ENCODE results near the gene RDH13. TPM values are rescaled to one million over a fixed set of nuclear protein-coding genes. Genes with fewer than 3 reads are reported as not detected.
"Not testable (repeated sequence)": the region's sequence is repeated elsewhere in the genome, so short reads cannot be mapped to it uniquely, and the experiment has no call there.

The RDH13 gene
- total and polyA plus RNA-seq, 2 experiments from 2014 or later: 28.0 to 36.5 TPM

- peak overlapping the region; percentile 70 for H3K4me2 ChIP-seq
- DNase-seq (ENCODE audit: low spot score); H4K20me1 ChIP-seq (replicated peaks; ENCODE audit: insufficient read depth); H2AFZ ChIP-seq; ATAC-seq; H3K27me3 ChIP-seq (ENCODE audit: insufficient read depth); H3F3A ChIP-seq (replicated peaks; ENCODE audit: low read depth); H3K36me3 ChIP-seq (ENCODE audit: insufficient read depth): not testable (repeated sequence)
- peaks cover 13% of the 10 kb centered on the region for H3K9me2 ChIP-seq (ENCODE audit: insufficient read depth)
- H3K4me3 Mint-ChIP-seq: peak overlapping the region; percentile 54; the same call in 2 of the 3 replicates
- H3K27ac Mint-ChIP-seq: peak overlapping the region; percentile 93
- peaks cover 64% of the 10 kb centered on the region for H3K79me2 ChIP-seq (replicated peaks; ENCODE audit: insufficient read depth)
- H3K4me1 Mint-ChIP-seq: peaks cover 62% of the 10 kb centered on the region
- 0 out of 2 replicates have a peak overlapping the region, but pooled peaks have one; percentile 94 for H3K27ac ChIP-seq (ENCODE audit: low read depth)
- peaks cover 49% of the 10 kb centered on the region for H3K4me1 ChIP-seq (ENCODE audit: insufficient read depth)
- peaks cover 12% of the 10 kb centered on the region for H3K27me3 Mint-ChIP-seq (ENCODE audit: insufficient read depth, low read depth, poor library complexity)
- H3K4me3 ChIP-seq: peak overlapping the region; percentile 51
- H3K9me3 Mint-ChIP-seq: peaks cover 60% of the 10 kb centered on the region
- peaks cover 33% of the 10 kb centered on the region; the same call in 2 of the 3 replicates for H3K36me3 Mint-ChIP-seq (ENCODE audit: low read depth)
Measured at GRCh38 chr19:55008781-55009180, 54.2 kb downstream of the RDH13 start.

- H3K4me2 ChIP-seq: peak overlapping the region; percentile 70
- peaks cover 12% of the 10 kb centered on the region for H3K27me3 Mint-ChIP-seq (ENCODE audit: insufficient read depth, low read depth, poor library complexity)
Measured at GRCh38 chr19:55008189-55008588, 54.8 kb downstream of the RDH13 start.

GRCh38 chr19:55007537-55007936 lies 55.4 kb downstream of the RDH13 start:
- not testable (repeated sequence) for H2AFZ ChIP-seq; H3K36me3 ChIP-seq (ENCODE audit: insufficient read depth); H3K27me3 ChIP-seq (ENCODE audit: insufficient read depth); DNase-seq (ENCODE audit: low spot score); ATAC-seq; H4K20me1 ChIP-seq (replicated peaks; ENCODE audit: insufficient read depth); H3F3A ChIP-seq (replicated peaks; ENCODE audit: low read depth)
- Histone ChIP-seq H3K4me1 (ENCODE audit: insufficient read depth) (peaks cover 42% of the 10 kb centered on the region), H3K4me2 (peak overlapping the region; percentile 70), H3K27ac (ENCODE audit: low read depth) (peak overlapping the region; percentile 94), H3K9me2 (ENCODE audit: insufficient read depth) (peaks cover 14% of the 10 kb centered on the region), H3K4me3 (peak overlapping the region; percentile 51), H3K79me2 (replicated peaks; ENCODE audit: insufficient read depth) (peaks cover 52% of the 10 kb centered on the region)
- H3K9me3 Mint-ChIP-seq: peaks cover 68% of the 10 kb centered on the region
- peaks cover 33% of the 10 kb centered on the region; the same call in 2 of the 3 replicates for H3K36me3 Mint-ChIP-seq (ENCODE audit: low read depth)
- peak overlapping the region; percentile 54 for H3K4me3 Mint-ChIP-seq
- peak overlapping the region; percentile 93 for H3K27ac Mint-ChIP-seq
- H3K27me3 Mint-ChIP-seq (ENCODE audit: insufficient read depth, low read depth, poor library complexity): peaks cover 12% of the 10 kb centered on the region
- H3K4me1 Mint-ChIP-seq: peaks cover 61% of the 10 kb centered on the region

More at GRCh38 chr19:55008189-55008588, 54.8 kb downstream of the RDH13 start:
- Histone ChIP-seq H3K4me3 (peak overlapping the region; percentile 51), H3K9me2 (ENCODE audit: insufficient read depth) (peaks cover 14% of the 10 kb centered on the region), H3K79me2 (replicated peaks; ENCODE audit: insufficient read depth) (peaks cover 58% of the 10 kb centered on the region), H3K4me1 (ENCODE audit: insufficient read depth) (peaks cover 49% of the 10 kb centered on the region), H3K27ac (ENCODE audit: low read depth) (peak overlapping the region; percentile 94)
- not testable (repeated sequence) for ATAC-seq; H3K36me3 ChIP-seq (ENCODE audit: insufficient read depth); DNase-seq (ENCODE audit: low spot score); H2AFZ ChIP-seq; H4K20me1 ChIP-seq (replicated peaks; ENCODE audit: insufficient read depth); H3K27me3 ChIP-seq (ENCODE audit: insufficient read depth); H3F3A ChIP-seq (replicated peaks; ENCODE audit: low read depth)
- Mint-ChIP-seq H3K9me3 (peaks cover 66% of the 10 kb centered on the region), H3K4me3 (peak overlapping the region; percentile 54; the same call in 2 of the 3 replicates), H3K27ac (peak overlapping the region; percentile 93), H3K4me1 (peaks cover 62% of the 10 kb centered on the region), H3K36me3 (ENCODE audit: low read depth) (peaks cover 33% of the 10 kb centered on the region; the same call in 2 of the 3 replicates)

- not testable (repeated sequence) for H3K36me3 ChIP-seq (ENCODE audit: insufficient read depth); H2AFZ ChIP-seq; H4K20me1 ChIP-seq (replicated peaks; ENCODE audit: insufficient read depth); H3K27me3 ChIP-seq (ENCODE audit: insufficient read depth); H3F3A ChIP-seq (replicated peaks; ENCODE audit: low read depth); ATAC-seq
- peak; percentile 73; the same call in 1 of the 2 replicates for TF ChIP-seq NANOG (IDR thresholded peaks at IDR 0.05; ENCODE audit: borderline replicate concordance)
- peaks cover 54% of the 10 kb centered on the region for H3K4me1 Mint-ChIP-seq
- Histone ChIP-seq H3K27ac (ENCODE audit: low read depth) (peak overlapping the region; percentile 94), H3K4me2 (peak overlapping the region; percentile 78), H3K4me3 (peak overlapping the region; percentile 51), H3K4me1 (ENCODE audit: insufficient read depth) (peaks cover 35% of the 10 kb centered on the region), H3K79me2 (replicated peaks; ENCODE audit: insufficient read depth) (peaks cover 46% of the 10 kb centered on the region), H3K9me2 (ENCODE audit: insufficient read depth) (peaks cover 14% of the 10 kb centered on the region)
- peak; percentile 35 for DNase-seq (ENCODE audit: low spot score)
- H3K4me3 Mint-ChIP-seq: peak overlapping the region; percentile 54; the same call in 2 of the 3 replicates
- peaks cover 69% of the 10 kb centered on the region for H3K9me3 Mint-ChIP-seq
- peaks cover 12% of the 10 kb centered on the region for H3K27me3 Mint-ChIP-seq (ENCODE audit: insufficient read depth, low read depth, poor library complexity)
- H3K27ac Mint-ChIP-seq: peak overlapping the region; percentile 93
- H3K36me3 Mint-ChIP-seq (ENCODE audit: low read depth): peaks cover 35% of the 10 kb centered on the region; the same call in 2 of the 3 replicates
Measured at GRCh38 chr19:55006795-55007194, 56.2 kb downstream of the RDH13 start.
